GM23338 (cell line): Measurements from ENCODE around the gene TPCN2. TPM values are rescaled to one million over a fixed set of nuclear protein-coding genes. Genes with fewer than 3 reads are reported as not detected.
A peak's percentile ranks its signal among the peaks of the same experiment; 100 is the strongest.

ENCODE experiments used
- ATAC-seq: fragments of 200-7000 bp; cut with Tn5 transposase; 3 replicates; pipeline ENCODE4 v1.9.1; 2020
- DNase-seq: peaks from one replicate; pipeline ENCODE4 v3.0.0-alpha.2; 2015; ENCODE audit warnings: low spot score
- H2AFZ ChIP-seq: fragments of 200-600 bp; sonication (generic); 2 replicates; pipeline ENCODE4 v1.8.0; 2016; ENCODE audit warnings: antibody characterized with exemption, mild to moderate bottlenecking, moderate library complexity
- H3F3A ChIP-seq: fragments of 200-600 bp; sonication (generic); replicated peaks from 2 replicates; pipeline ENCODE4 v1.8.0; 2017; ENCODE audit warnings: antibody characterized with exemption, mixed run types, low read depth
- H3K27ac ChIP-seq: fragments of 200-600 bp; sonication (generic); 2 replicates; pipeline ENCODE4 v1.6.1; 2016; ENCODE audit warnings: low read depth
- H3K27me3 ChIP-seq: fragments of 200-600 bp; sonication (generic); 2 replicates; pipeline ENCODE4 v1.8.0; 2016; ENCODE audit warnings: mild to moderate bottlenecking, mixed run types, moderate library complexity; ENCODE audit not compliant: insufficient read depth
- H3K36me3 ChIP-seq: fragments of 200-600 bp; sonication (generic); 2 replicates; pipeline ENCODE4 v1.8.0; 2016; ENCODE audit warnings: mild to moderate bottlenecking; ENCODE audit not compliant: insufficient read depth
- H3K4me1 ChIP-seq: fragments of 200-600 bp; sonication (generic); 2 replicates; pipeline ENCODE4 v1.8.0; 2016; ENCODE audit warnings: mild to moderate bottlenecking, moderate library complexity; ENCODE audit not compliant: insufficient read depth
- H3K4me2 ChIP-seq: fragments of 200-600 bp; sonication (generic); 2 replicates; pipeline ENCODE4 v1.7.1; 2017; ENCODE audit warnings: mixed run types
- H3K4me3 ChIP-seq: fragments of 200-600 bp; sonication (generic); 2 replicates; pipeline ENCODE4 v1.6.1; 2016; ENCODE audit warnings: mixed run types
- H3K79me2 ChIP-seq: fragments of 200-600 bp; sonication (generic); replicated peaks from 2 replicates; pipeline ENCODE4 v1.8.0; 2017; ENCODE audit warnings: mild to moderate bottlenecking; ENCODE audit not compliant: insufficient read depth
- H3K9me2 ChIP-seq: fragments of 200-600 bp; sonication (generic); 2 replicates; pipeline ENCODE4 v1.8.0; 2017; ENCODE audit not compliant: insufficient read depth
- H4K20me1 ChIP-seq: fragments of 200-600 bp; sonication (generic); replicated peaks from 2 replicates; pipeline ENCODE4 v1.8.0; 2017; ENCODE audit warnings: mild to moderate bottlenecking; ENCODE audit not compliant: insufficient read depth
- H3K27ac Mint-ChIP-seq: 2 replicates; pipeline ENCODE4 v1.8.0; 2020; ENCODE audit warnings: inconsistent platforms, mild to moderate bottlenecking, moderate library complexity, mixed read lengths
- H3K27me3 Mint-ChIP-seq: 3 replicates; pipeline ENCODE4 v1.8.0; 2022; ENCODE audit warnings: low read depth, mild to moderate bottlenecking, moderate library complexity, mixed read lengths, inconsistent platforms; ENCODE audit not compliant: insufficient read depth, poor library complexity
- H3K36me3 Mint-ChIP-seq: 3 replicates; pipeline ENCODE4 v1.8.0; 2021; ENCODE audit warnings: low read depth, mild to moderate bottlenecking, inconsistent platforms, moderate library complexity, mixed read lengths
- H3K4me1 Mint-ChIP-seq: 3 replicates; pipeline ENCODE4 v1.8.0; 2020; ENCODE audit warnings: mild to moderate bottlenecking, inconsistent platforms, mixed read lengths
- H3K4me3 Mint-ChIP-seq: 3 replicates; pipeline ENCODE4 v1.8.0; 2021; ENCODE audit warnings: moderate library complexity, mild to moderate bottlenecking, inconsistent platforms, mixed read lengths
- H3K9me3 Mint-ChIP-seq: 3 replicates; pipeline ENCODE4 v1.8.0; 2020; ENCODE audit warnings: moderate library complexity, mild to moderate bottlenecking, inconsistent platforms, mixed read lengths
- CREB1 ChIP-seq: fragments of 250-450 bp; sonication (Bioruptor Pico); IDR thresholded peaks from 2 replicates; pipeline ENCODE4 v1.5.0; 2020; ENCODE audit warnings: low read depth, mild to moderate bottlenecking, moderate library complexity
- CTCF ChIP-seq, 2 experiments: fragments of 200-600 bp in 1 of 2; sonication (generic) in 1 of 2; conservative IDR thresholded peaks; 2 replicates each; pipeline versions ENCODE4 v1.5.1 to v1.6.1; 2016 to 2017; ENCODE audit warnings: antibody characterized with exemption in 2 of 2, low read depth in 2 of 2, mild to moderate bottlenecking in 2 of 2, moderate library complexity in 1 of 2
- EZH2 ChIP-seq: fragments of 200-600 bp; sonication (generic); IDR thresholded peaks from one replicate; pipeline ENCODE4 v1.8.0; 2017; ENCODE audit warnings: antibody characterized with exemption, mild to moderate bottlenecking, low read depth; ENCODE audit not compliant: unreplicated experiment
- EZH2phosphoT487 ChIP-seq: fragments of 200-600 bp; sonication (generic); IDR thresholded peaks from one replicate; pipeline ENCODE4 v1.8.1; 2018; ENCODE audit warnings: antibody characterized with exemption; ENCODE audit not compliant: unreplicated experiment
- JUNB ChIP-seq: IDR thresholded peaks from one replicate; pipeline ENCODE4 v1.6.1; 2016; ENCODE audit warnings: antibody characterized with exemption; ENCODE audit not compliant: unreplicated experiment
- NANOG ChIP-seq: IDR thresholded peaks from 2 replicates; pipeline ENCODE4 v1.6.1; 2016; ENCODE audit warnings: antibody characterized with exemption, borderline replicate concordance
- POLR2AphosphoS5 ChIP-seq: IDR thresholded peaks from 2 replicates; pipeline ENCODE4 v1.6.1; 2016; ENCODE audit warnings: antibody characterized with exemption, low read depth
- REST ChIP-seq: IDR thresholded peaks from one replicate; pipeline ENCODE4 v1.6.1; 2018; ENCODE audit warnings: antibody characterized with exemption; ENCODE audit not compliant: unreplicated experiment
- STAT1 ChIP-seq: IDR thresholded peaks from one replicate; pipeline ENCODE4 v1.6.1; 2016; ENCODE audit warnings: antibody characterized with exemption; ENCODE audit not compliant: unreplicated experiment
- ZNF114 ChIP-seq: fragments of 250-450 bp; sonication (Bioruptor Pico); IDR thresholded peaks from 2 replicates; pipeline ENCODE4 v1.5.0; 2020; ENCODE audit warnings: mild to moderate bottlenecking, moderate library complexity
- ZNF331 ChIP-seq: fragments of 250-450 bp; sonication (Bioruptor Pico); IDR thresholded peaks from 2 replicates; pipeline ENCODE4 v1.5.0; 2020; ENCODE audit warnings: low read depth, mild to moderate bottlenecking, moderate library complexity
- ZNF462 ChIP-seq: fragments of 250-450 bp; sonication (Bioruptor Pico); IDR thresholded peaks from 2 replicates; pipeline ENCODE4 v1.5.0; 2020; ENCODE audit warnings: mild to moderate bottlenecking, moderate library complexity
- polyA plus RNA-seq: library from polyadenylated mRNA; unstranded; fragments of >200 nt; fragmentation: Nextera tagmentation; extraction: Ambion mirVana; gene quantifications from 2 replicates; pipeline ENCODE4 v1.2.1, GENCODE V29; 2016
- total RNA-seq: library from RNA; depleted of rRNA; stranded (reverse); fragments of >200 nt; shearing (Covaris generic); gene quantifications from 2 replicates; pipeline ENCODE4 v1.2.3, GENCODE V29; 2014
- TF ChIP-seq, protein P1 (sequence below): IDR thresholded peaks from 2 replicates; pipeline ENCODE4 v1.6.1; 2016; ENCODE audit warnings: antibody characterized with exemption

Gene TPCN2
- total and polyA plus RNA-seq, 2 experiments from 2014 or later: 5.8 to 14.7 TPM

DNA sequence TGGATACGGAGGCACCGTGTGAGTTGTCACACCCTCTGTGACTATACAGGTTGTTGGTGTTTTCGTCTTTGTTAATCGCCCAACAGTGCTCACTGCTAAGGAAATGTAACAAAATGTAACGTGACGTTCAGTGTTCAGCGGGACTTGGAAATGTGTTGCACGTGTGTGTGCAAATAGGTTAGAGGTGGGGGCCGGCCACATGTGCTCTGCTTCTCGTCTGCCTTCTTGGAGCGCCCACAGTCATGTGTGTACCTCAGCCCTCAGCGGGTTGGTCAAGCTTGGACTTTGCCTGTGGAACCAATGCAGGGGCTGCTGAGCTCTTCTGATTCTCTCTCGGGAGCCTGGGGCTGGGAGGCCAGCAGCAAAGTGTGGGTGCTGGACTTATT, 99.6 kb downstream of the TPCN2 start:
- Mint-ChIP-seq H3K27ac (peak overlapping the region; percentile 64; the same call in 1 of the 2 replicates), H3K9me3 (peaks cover 40% of the 10 kb centered on the region), H3K4me3 (no peak overlapping the region), H3K27me3 (peaks cover 8% of the 10 kb centered on the region), H3K36me3 (peaks cover 25% of the 10 kb centered on the region), H3K4me1 (peaks cover 20% of the 10 kb centered on the region)
- Histone ChIP-seq H4K20me1 (no peaks in the 10 kb centered on the region), H3K4me3 (no peak overlapping the region), H3K27me3 (no peaks in the 10 kb centered on the region), H3K4me2 (no peak overlapping the region), H3K27ac (no peak overlapping the region), H3F3A (no peaks in the 10 kb centered on the region), H2AFZ (no peak overlapping the region), H3K36me3 (no peaks in the 10 kb centered on the region; the same call in 1 of the 2 replicates), H3K9me2 (no peaks in the 10 kb centered on the region; the same call in 1 of the 2 replicates), H3K79me2 (no peaks in the 10 kb centered on the region), H3K4me1 (peaks cover 16% of the 10 kb centered on the region)
- no peak for ATAC-seq
- no peak for DNase-seq
- no peak for TF ChIP-seq JUNB
- no peak for TF ChIP-seq EZH2phosphoT487
- TF ChIP-seq EZH2: no peak
- no peak for TF ChIP-seq ZNF462
- no peak for TF ChIP-seq POLR2AphosphoS5
- TF ChIP-seq, protein P1, sequence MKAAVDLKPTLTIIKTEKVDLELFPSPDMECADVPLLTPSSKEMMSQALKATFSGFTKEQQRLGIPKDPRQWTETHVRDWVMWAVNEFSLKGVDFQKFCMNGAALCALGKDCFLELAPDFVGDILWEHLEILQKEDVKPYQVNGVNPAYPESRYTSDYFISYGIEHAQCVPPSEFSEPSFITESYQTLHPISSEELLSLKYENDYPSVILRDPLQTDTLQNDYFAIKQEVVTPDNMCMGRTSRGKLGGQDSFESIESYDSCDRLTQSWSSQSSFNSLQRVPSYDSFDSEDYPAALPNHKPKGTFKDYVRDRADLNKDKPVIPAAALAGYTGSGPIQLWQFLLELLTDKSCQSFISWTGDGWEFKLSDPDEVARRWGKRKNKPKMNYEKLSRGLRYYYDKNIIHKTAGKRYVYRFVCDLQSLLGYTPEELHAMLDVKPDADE: no peak
- TF ChIP-seq CTCF (conservative IDR thresholded peaks at IDR 0.05; ENCODE audit: low read depth in 2 of 2): no peak
- TF ChIP-seq REST: no peak
- no peak for TF ChIP-seq STAT1
- no peak for TF ChIP-seq CREB1 (CRISPR knock-in tag)
- TF ChIP-seq ZNF114 (CRISPR knock-in tag): no peak
- TF ChIP-seq NANOG: no peak
- no peak for TF ChIP-seq ZNF331
